Activated B cell treated with CpG ODN at 0.5 μM for 24 hours (primary cell): ENCODE results near the gene HIVEP1. TPM values are rescaled to one million over a fixed set of nuclear protein-coding genes. Genes with fewer than 3 reads are reported as not detected.
A peak's percentile ranks its signal among the peaks of the same experiment; 100 is the strongest.

Source experiments
- ATAC-seq: fragments of 200-7000 bp; cut with Tn5 transposase; one replicate; pipeline ENCODE4 v1.10.0; 2021; ENCODE audit warnings: low read depth, mild to moderate bottlenecking, moderate library complexity
- CTCF ChIA-PET: fragments of 350-600 bp; sonication (Branson Sonifier 250); formaldehyde crosslinking; loops from one replicate; lab custom pipeline; 2021; ENCODE audit warnings: antibody characterized with exemption; lab: Charles Lee
- POLR2A ChIA-PET: fragments of 350-600 bp; sonication (Branson Sonifier 250); formaldehyde crosslinking; loops from one replicate; lab custom pipeline; 2021; ENCODE audit warnings: antibody characterized with exemption; lab: Charles Lee
- DNase-seq: peaks from one replicate; pipeline ENCODE4 v3.0.0; 2022
- H3K27ac Mint-ChIP-seq: one replicate; pipeline ENCODE4 v1.8.0; 2020; ENCODE audit warnings: mixed read lengths
- H3K27me3 Mint-ChIP-seq: one replicate; pipeline ENCODE4 v1.8.0; 2021; ENCODE audit warnings: mixed read lengths
- H3K36me3 Mint-ChIP-seq: one replicate; pipeline ENCODE4 v1.8.0; 2021; ENCODE audit warnings: low read depth, mixed read lengths
- H3K4me1 Mint-ChIP-seq: one replicate; pipeline ENCODE4 v1.8.0; 2021; ENCODE audit warnings: mixed read lengths
- H3K4me3 Mint-ChIP-seq: one replicate; pipeline ENCODE4 v1.8.0; 2020; ENCODE audit warnings: mild to moderate bottlenecking, mixed read lengths
- H3K9me3 Mint-ChIP-seq: one replicate; pipeline ENCODE4 v1.8.0; 2020; ENCODE audit warnings: mixed read lengths
- intact Hi-C: fragments of 100-400 bp; cut with micrococcal nuclease; formaldehyde crosslinking; loops from one replicate; pipeline ENCODE4 v1.15.1; 2024
- total RNA-seq: library from RNA; stranded (reverse); gene quantifications from 2 replicates; pipeline ENCODE4 v1.2.3, GENCODE V29; 2022
- TF ChIP-seq, protein P1 (sequence below): fragments of 200-600 bp; IDR thresholded peaks from one replicate; pipeline ENCODE4 v1.8.0; 2022; ENCODE audit warnings: antibody characterized with exemption, mild to moderate bottlenecking

Gene HIVEP1
- total RNA-seq, 1 donor from 2014 or later = 91.0 TPM

DNA sequence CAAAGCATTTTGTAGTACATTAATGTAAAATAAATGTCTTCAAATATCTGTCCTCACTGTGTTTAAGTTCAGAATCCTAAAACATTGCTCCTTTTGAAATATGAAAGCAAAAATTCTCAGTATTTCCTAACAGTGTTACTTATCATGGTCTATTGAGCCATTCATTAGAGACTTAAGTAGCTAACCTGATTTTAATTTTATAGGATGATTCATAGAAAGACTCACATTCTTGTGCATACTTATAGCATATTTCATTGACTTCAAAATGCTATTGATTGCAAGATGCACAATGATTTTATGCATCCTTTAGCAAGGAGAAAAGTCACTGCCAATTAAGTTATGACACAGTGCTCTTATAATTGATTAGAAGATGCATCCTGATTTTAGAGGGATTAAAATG lies 85.7 kb downstream of the HIVEP1 start:
- DNase-seq (no peak), ATAC-seq (no peak)
- TF ChIP-seq, protein P1, sequence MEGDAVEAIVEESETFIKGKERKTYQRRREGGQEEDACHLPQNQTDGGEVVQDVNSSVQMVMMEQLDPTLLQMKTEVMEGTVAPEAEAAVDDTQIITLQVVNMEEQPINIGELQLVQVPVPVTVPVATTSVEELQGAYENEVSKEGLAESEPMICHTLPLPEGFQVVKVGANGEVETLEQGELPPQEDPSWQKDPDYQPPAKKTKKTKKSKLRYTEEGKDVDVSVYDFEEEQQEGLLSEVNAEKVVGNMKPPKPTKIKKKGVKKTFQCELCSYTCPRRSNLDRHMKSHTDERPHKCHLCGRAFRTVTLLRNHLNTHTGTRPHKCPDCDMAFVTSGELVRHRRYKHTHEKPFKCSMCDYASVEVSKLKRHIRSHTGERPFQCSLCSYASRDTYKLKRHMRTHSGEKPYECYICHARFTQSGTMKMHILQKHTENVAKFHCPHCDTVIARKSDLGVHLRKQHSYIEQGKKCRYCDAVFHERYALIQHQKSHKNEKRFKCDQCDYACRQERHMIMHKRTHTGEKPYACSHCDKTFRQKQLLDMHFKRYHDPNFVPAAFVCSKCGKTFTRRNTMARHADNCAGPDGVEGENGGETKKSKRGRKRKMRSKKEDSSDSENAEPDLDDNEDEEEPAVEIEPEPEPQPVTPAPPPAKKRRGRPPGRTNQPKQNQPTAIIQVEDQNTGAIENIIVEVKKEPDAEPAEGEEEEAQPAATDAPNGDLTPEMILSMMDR = no peak
- POLR2A ChIA-PET = no interaction called here
- H3K4me3 Mint-ChIP-seq = no peak overlapping the region
- CTCF ChIA-PET = no interaction called here
- no peaks in the 10 kb centered on the region for H3K27me3 Mint-ChIP-seq
- H3K27ac Mint-ChIP-seq = no peak overlapping the region
- intact Hi-C loops = loop anchor here (2.0 kb wide), 1 partner anchor 15 kb away; no protein-coding TSS in a partner anchor
- H3K4me1 Mint-ChIP-seq = peaks cover 20% of the 10 kb centered on the region
- peaks cover 30% of the 10 kb centered on the region for H3K36me3 Mint-ChIP-seq
- no peaks in the 10 kb centered on the region for H3K9me3 Mint-ChIP-seq

- ATAC-seq (no peak), DNase-seq (no peak)
- POLR2A ChIA-PET = interaction anchor here (0.7 kb wide), 1 partner anchor 43 kb away, joined by 7 read pairs; no protein-coding TSS in a partner anchor
- CTCF ChIA-PET = no interaction called here
- H3K36me3 Mint-ChIP-seq = peaks cover 22% of the 10 kb centered on the region
- H3K4me1 Mint-ChIP-seq = peaks cover 20% of the 10 kb centered on the region
- no peak overlapping the region for H3K4me3 Mint-ChIP-seq
- H3K27me3 Mint-ChIP-seq = no peaks in the 10 kb centered on the region
- peak overlapping the region; percentile 19 for H3K27ac Mint-ChIP-seq
- TF ChIP-seq, protein P1 = no peak
- no peaks in the 10 kb centered on the region for H3K9me3 Mint-ChIP-seq
- intact Hi-C loops = loop anchor here (5.0 kb wide), 1 partner anchor 38 kb away; no protein-coding TSS in a partner anchor
Observed at GRCh38 chr6:12099623-12100338, 87.7 kb downstream of the HIVEP1 start.

DNA sequence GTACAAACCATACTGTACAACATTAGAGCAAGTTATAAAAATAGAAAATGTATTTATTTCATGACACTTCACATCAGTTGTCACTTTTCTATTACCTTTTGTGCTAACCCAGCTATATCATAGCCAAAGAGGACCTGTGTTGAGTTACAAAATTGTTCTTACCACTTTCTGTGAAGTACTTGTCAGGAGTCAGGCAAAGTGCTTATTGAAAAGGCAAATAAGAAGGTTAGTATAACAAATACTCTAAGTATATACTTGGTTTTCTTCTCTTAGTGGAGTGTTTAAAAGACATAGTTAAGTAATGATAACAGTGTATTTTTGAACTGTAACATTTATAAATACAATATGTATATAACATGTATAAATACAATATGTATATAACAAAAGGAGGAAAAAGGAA lies 88.9 kb downstream of the HIVEP1 start:
- H3K4me1 Mint-ChIP-seq = peaks cover 16% of the 10 kb centered on the region
- H3K4me3 Mint-ChIP-seq = no peak overlapping the region
- ATAC-seq (no peak), DNase-seq (no peak)
- CTCF ChIA-PET = no interaction called here
- intact Hi-C loops = loop anchor here (5.0 kb wide), 1 partner anchor 36 kb away; no protein-coding TSS in a partner anchor
- no peaks in the 10 kb centered on the region for H3K27me3 Mint-ChIP-seq
- H3K36me3 Mint-ChIP-seq = peaks cover 18% of the 10 kb centered on the region
- TF ChIP-seq, protein P1 = no peak
- POLR2A ChIA-PET = no interaction called here
- no peaks in the 10 kb centered on the region for H3K9me3 Mint-ChIP-seq
- no peak overlapping the region for H3K27ac Mint-ChIP-seq

DNA sequence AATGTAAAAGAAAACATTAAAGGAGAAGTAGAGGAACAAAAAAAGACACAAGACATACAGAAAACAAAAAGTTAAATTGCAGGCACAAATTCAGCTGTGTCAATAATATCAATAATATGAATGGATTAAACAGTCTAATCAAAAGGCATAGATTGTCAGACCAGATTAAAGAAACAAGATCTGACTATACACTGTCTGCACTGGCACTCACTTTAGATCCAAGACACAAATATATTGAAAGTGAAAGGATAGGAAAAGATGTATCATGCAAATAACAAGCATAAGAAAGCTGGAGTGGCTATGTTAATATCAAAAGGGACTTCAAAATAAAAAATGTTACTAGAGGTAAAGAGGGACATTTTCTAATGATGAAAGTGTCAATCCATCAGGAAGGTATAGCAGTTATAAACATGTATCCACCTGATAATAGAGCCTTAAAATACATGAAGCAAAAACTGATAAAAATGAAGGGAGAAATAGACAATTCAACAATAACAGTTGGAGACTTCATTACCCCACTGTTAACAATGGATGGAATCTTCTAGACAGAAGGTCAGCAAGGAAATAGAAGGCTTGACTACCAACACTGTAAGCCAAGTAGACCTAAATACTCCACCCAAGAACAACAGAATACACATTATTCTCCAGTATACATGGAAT lies 89.7 kb downstream of the HIVEP1 start:
- CTCF ChIA-PET = no interaction called here
- Mint-ChIP-seq H3K9me3 (no peaks in the 10 kb centered on the region), H3K4me3 (no peak overlapping the region), H3K36me3 (peaks cover 18% of the 10 kb centered on the region), H3K27ac (no peak overlapping the region), H3K4me1 (peaks cover 16% of the 10 kb centered on the region), H3K27me3 (no peaks in the 10 kb centered on the region)
- ATAC-seq (no peak), DNase-seq (no peak)
- POLR2A ChIA-PET = no interaction called here
- intact Hi-C loops = loop anchor here (5.0 kb wide), 1 partner anchor 36 kb away; no protein-coding TSS in a partner anchor
- TF ChIP-seq, protein P1 = no peak

GRCh38 chr6:12102350-12102749 lies 90.2 kb downstream of the HIVEP1 start:
- DNase-seq = no peak
- Mint-ChIP-seq H3K9me3 (no peaks in the 10 kb centered on the region), H3K4me3 (no peak overlapping the region), H3K27ac (no peak overlapping the region), H3K27me3 (no peaks in the 10 kb centered on the region), H3K4me1 (peaks cover 16% of the 10 kb centered on the region), H3K36me3 (peaks cover 20% of the 10 kb centered on the region)
- TF ChIP-seq, protein P1 = no peak
- no peak for ATAC-seq
- CTCF ChIA-PET = no interaction called here
- intact Hi-C loops = loop anchor here (5.0 kb wide), 1 partner anchor 35 kb away; no protein-coding TSS in a partner anchor
- POLR2A ChIA-PET = interaction anchor here (0.8 kb wide), 1 partner anchor 17 kb away, joined by 3 read pairs; no protein-coding TSS in a partner anchor
